Cardiac fibroblast (primary cell): Measurements from ENCODE around the gene GLRX.

Experiments
- DNase-seq, 2 donors: peaks; one replicate each; pipeline versions ENCODE4 v3.0.0 to v3.0.0-alpha.2; 2010; ENCODE audit warnings: low read depth in 2 of 2
- H3K4me3 ChIP-seq, 2 donors: replicated peaks in 1 of 2; 1 replicate in 1 of 2; 2 replicates in 1 of 2; pipeline ENCODE4 v1.5.1; 2011; ENCODE audit warnings: low read depth in 2 of 2, low read length in 2 of 2, mild to moderate bottlenecking in 2 of 2, moderate library complexity in 1 of 2
- CTCF ChIP-seq: IDR thresholded peaks from one replicate; pipeline ENCODE4 v1.5.1; 2011; ENCODE audit warnings: low read depth, mild to moderate bottlenecking, low read length, inconsistent platforms

Gene GLRX

DNA sequence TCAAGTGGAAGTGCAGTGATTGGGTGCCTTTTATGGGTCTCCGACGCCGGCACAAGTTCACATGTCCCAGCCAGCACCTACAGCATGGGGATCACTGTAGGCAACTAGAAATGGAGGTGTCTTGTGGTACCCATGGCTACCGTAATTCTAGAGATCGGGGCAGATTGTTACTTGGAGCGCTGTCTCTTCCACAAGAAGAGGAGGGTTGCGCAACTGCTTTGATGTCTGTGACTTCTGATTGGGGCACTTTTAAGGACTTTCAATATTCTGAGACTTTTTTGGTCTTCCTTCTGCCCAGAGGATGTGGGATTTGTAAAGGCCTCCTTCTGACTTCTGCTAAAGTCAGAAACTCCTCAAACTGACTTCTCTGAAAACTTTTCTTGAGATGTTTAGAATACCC is 41.9 kb downstream of the GLRX start:
- no peak overlapping the region for H3K4me3 ChIP-seq
- DNase-seq = no peak
- no peak for TF ChIP-seq CTCF

DNA sequence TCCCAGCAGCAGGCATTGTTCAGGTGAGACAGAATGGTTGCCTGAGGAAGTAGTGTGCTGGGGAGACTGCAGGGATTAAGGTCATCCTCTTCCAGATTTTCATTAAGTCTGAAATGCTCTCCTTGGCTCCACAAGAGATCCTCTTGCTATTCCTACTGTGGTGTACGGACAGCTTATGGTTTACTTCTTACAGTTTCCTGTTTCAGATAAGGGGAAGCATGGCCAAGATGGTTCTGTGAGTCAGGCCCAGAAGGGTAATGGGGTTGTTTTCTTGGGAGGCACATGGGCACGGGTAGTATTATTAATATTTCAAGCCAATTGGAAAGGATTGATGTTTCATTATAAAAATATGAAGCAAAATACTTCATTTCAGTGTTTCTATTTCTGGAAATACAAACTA is 42.9 kb downstream of the GLRX start:
- no peak for TF ChIP-seq CTCF
- H3K4me3 ChIP-seq = no peak overlapping the region
- peak; percentile 55 to 65 for DNase-seq

GRCh38 chr5:95778713-95779436 is 43.7 kb downstream of the GLRX start:
- no peak overlapping the region for H3K4me3 ChIP-seq
- no peak for TF ChIP-seq CTCF
- no peak for DNase-seq

GRCh38 chr5:95777441-95777840 is 45.1 kb downstream of the GLRX start:
- no peak for TF ChIP-seq CTCF
- no peak for DNase-seq

GRCh38 chr5:95773335-95774059 is 49.0 kb downstream of the GLRX start:
- no peak overlapping the region for H3K4me3 ChIP-seq
- DNase-seq = peak; percentile 75 to 78
- TF ChIP-seq CTCF = no peak

More at GRCh38 chr5:95777441-95777840, 45.1 kb downstream of the GLRX start:
- H3K4me3 ChIP-seq = no peak overlapping the region

GRCh38 chr5:95771892-95772291 is 50.6 kb downstream of the GLRX start:
- TF ChIP-seq CTCF = no peak
- DNase-seq = no peak
- H3K4me3 ChIP-seq = no peak overlapping the region
